HL-60/S4 treated with retinoic acid at 250 ng/mL for 4 days and 3 days (cell line): ENCODE data around the gene UBAP1.
"Not testable (repeated sequence)": the region's sequence is repeated elsewhere in the genome, so short reads cannot be mapped to it uniquely, and the experiment has no call there.

Experiments used
- in situ Hi-C: fragments of 300-500 bp; cut with MboI; formaldehyde crosslinking; loops from 2 replicates; pipeline ENCODE4 v1.7.0; 2022; ENCODE audit warnings: low sequenced_read_pairs

The UBAP1 gene

GRCh38 chr9:34256987-34257585 is 78.2 kb downstream of the UBAP1 start:
- in situ Hi-C loops = no loop called here

- in situ Hi-C loops = no loop called here
Measured at GRCh38 chr9:34259315-34259714, 80.5 kb downstream of the UBAP1 start.

GRCh38 chr9:34262971-34263370 is 84.1 kb downstream of the UBAP1 start:
- in situ Hi-C loops = no loop called here

GRCh38 chr9:34267660-34268059 is 88.8 kb downstream of the UBAP1 start:
- in situ Hi-C loops = no loop called here

- in situ Hi-C loops = no loop called here
Measured at GRCh38 chr9:34271265-34272006, 92.6 kb downstream of the UBAP1 start.

- in situ Hi-C loops = no loop called here
Measured at GRCh38 chr9:34272101-34272541, 93.3 kb downstream of the UBAP1 start.

GRCh38 chr9:34273588-34273987 is 94.7 kb downstream of the UBAP1 start:
- in situ Hi-C loops = not testable (repeated sequence)

GRCh38 chr9:34275811-34276210 is 97.0 kb downstream of the UBAP1 start:
- in situ Hi-C loops = no loop called here

GRCh38 chr9:34276772-34277171 is 97.9 kb downstream of the UBAP1 start:
- in situ Hi-C loops = no loop called here

- in situ Hi-C loops = no loop called here
Measured at GRCh38 chr9:34279411-34279810, 100.6 kb downstream of the UBAP1 start.

- in situ Hi-C loops = no loop called here
Measured at GRCh38 chr9:34282096-34282495, 103.3 kb downstream of the UBAP1 start.

GRCh38 chr9:34289159-34289558 is 110.3 kb downstream of the UBAP1 start:
- in situ Hi-C loops = no loop called here

GRCh38 chr9:34291023-34291422 is 112.2 kb downstream of the UBAP1 start:
- in situ Hi-C loops = no loop called here

GRCh38 chr9:34291423-34291822 is 112.6 kb downstream of the UBAP1 start:
- in situ Hi-C loops = no loop called here

GRCh38 chr9:34292552-34292951 is 113.7 kb downstream of the UBAP1 start:
- in situ Hi-C loops = no loop called here

- in situ Hi-C loops = not testable (repeated sequence)
Measured at GRCh38 chr9:34301064-34301463, 122.2 kb downstream of the UBAP1 start.
